ENCODE measurements around the gene RAMP1. TPM values are rescaled to one million over a fixed set of nuclear protein-coding genes. Genes with fewer than 3 reads are reported as not detected.

RAMP1 gene
- total RNA-seq, 1 experiment from 2014 or later: 0.63 TPM

GRCh38 chr2:237895544-237896506 lies 36.4 kb downstream of the RAMP1 start:
- Histone ChIP-seq H3T11ph (ENCODE audit: low read length) (no peak overlapping the region), H3K27ac (ENCODE audit: insufficient read length, low read depth, low read length) (no peak overlapping the region), H3K79me1 (ENCODE audit: insufficient read depth, low read depth, low read length, poor library complexity, severe bottlenecking) (no peaks in the 10 kb centered on the region), H3K56ac (ENCODE audit: insufficient read length, low read depth, low read length) (no peak overlapping the region), H3K9me3 (ENCODE audit: control insufficient read depth, low read depth, low read length) (no peaks in the 10 kb centered on the region), H4K20me1 (ENCODE audit: control insufficient read depth, insufficient read depth, insufficient read length) (no peaks in the 10 kb centered on the region), H3K23me2 (ENCODE audit: insufficient read length, low read depth, low read length, poor library complexity, severe bottlenecking) (no peaks in the 10 kb centered on the region), H3K9ac (ENCODE audit: extremely low read depth, insufficient read length, low read length) (no peak overlapping the region), H2BK5ac (ENCODE audit: insufficient read length, low read length) (no peak overlapping the region), H2BK120ac (ENCODE audit: low read depth, low read length, poor library complexity, severe bottlenecking) (no peak overlapping the region), H3K4me1 (ENCODE audit: insufficient read depth, low read length) (no peaks in the 10 kb centered on the region), H2BK12ac (ENCODE audit: insufficient read length, low read depth, low read length) (no peak overlapping the region), H3K4me2 (ENCODE audit: insufficient read depth, insufficient read length, low read length) (no peak overlapping the region), H2AFZ (ENCODE audit: low read length) (no peak overlapping the region), H3K4ac (ENCODE audit: low read depth, low read length) (no peak overlapping the region), H2AK5ac (ENCODE audit: insufficient read length, low read length) (no peak overlapping the region), H3K14ac (ENCODE audit: insufficient read depth, low read length) (no peak overlapping the region), H2BK15ac (ENCODE audit: low read depth, low read length) (no peak overlapping the region), H3K23ac (ENCODE audit: insufficient read length, low read depth, low read length) (no peak overlapping the region), H4K91ac (ENCODE audit: insufficient read length, low read depth, low read length) (no peak overlapping the region), H3K27me3 (ENCODE audit: insufficient read depth, low read length) (no peaks in the 10 kb centered on the region), H4K8ac (replicated peaks; ENCODE audit: insufficient read length, low read depth, low read length) (no peak overlapping the region), H4K5ac (ENCODE audit: insufficient read length, low read depth, low read length) (no peak overlapping the region), H3K18ac (ENCODE audit: insufficient read length, low read depth, low read length) (no peak overlapping the region), H3K79me2 (ENCODE audit: insufficient read depth, low read length) (no peaks in the 10 kb centered on the region), H2BK20ac (ENCODE audit: low read depth, low read length, poor library complexity, severe bottlenecking) (no peak overlapping the region)
- no peak for TF ChIP-seq CTCF (conservative IDR thresholded peaks at IDR 0.05)
- Mint-ChIP-seq H3K36me3 (ENCODE audit: insufficient read depth in 1 of 3, low read depth in 3 of 3) (no peaks in the 10 kb centered on the region), H3K27me3 (ENCODE audit: low read depth) (no peaks in the 10 kb centered on the region), H3K4me1 (peaks cover 3 to 5% of the 10 kb centered on the region in 2 experiments; a peak in 3 of 4 replicates), H3K9me3 (no peaks in the 10 kb centered on the region), H3K4me3 (no peak overlapping the region), H3K27ac (no peak overlapping the region)
- DNase-seq: no peak
- WGBS (ENCODE audit: extremely low coverage, insufficient read length, low lambda C conversion rate): no CpG with 5 or more reads among the region's 27 CpGs

Data from H9 (cell line).